GM21576 (cell line): ENCODE data around the gene TUBGCP2.

Source experiments
- ATAC-seq: cut with Tn5 transposase; IDR thresholded peaks from one replicate; pipeline ENCODE4 v1.9.1; 2021; ENCODE audit warnings: mild to moderate bottlenecking, moderate library complexity; ENCODE audit not compliant: unreplicated experiment

The TUBGCP2 gene

GRCh38 chr10:133281628-133282372 is 26.9 kb downstream of the TUBGCP2 start:
- ATAC-seq: no peak

- ATAC-seq: no peak
Observed at GRCh38 chr10:133281084-133281483, 27.6 kb downstream of the TUBGCP2 start.

GRCh38 chr10:133280391-133281059 is 28.1 kb downstream of the TUBGCP2 start:
- ATAC-seq: no peak

- ATAC-seq: no peak
Observed at GRCh38 chr10:133279326-133280226, 29.1 kb downstream of the TUBGCP2 start.

GRCh38 chr10:133278577-133279265 is 30.0 kb downstream of the TUBGCP2 start:
- ATAC-seq: peak; percentile 36

GRCh38 chr10:133277993-133278576 is 30.6 kb downstream of the TUBGCP2 start:
- no peak for ATAC-seq

- no peak for ATAC-seq
Observed at GRCh38 chr10:133277277-133277992, 31.2 kb downstream of the TUBGCP2 start.

- ATAC-seq: peak; percentile 40
Observed at GRCh38 chr10:133276435-133277201, 32.1 kb downstream of the TUBGCP2 start, which contains the start of gene ADAM8. Gene ADAM8, minus strand, starts transcription at chr10:133276868. Its CDS starts 51 bp downstream, at chr10:133276817.

- no peak for ATAC-seq
Observed at GRCh38 chr10:133276100-133276434, 32.6 kb downstream of the TUBGCP2 start.

GRCh38 chr10:133275684-133276092 is 33.0 kb downstream of the TUBGCP2 start:
- peak; percentile 36 for ATAC-seq

- peak; percentile 53 for ATAC-seq
Observed at GRCh38 chr10:133274751-133275683, 33.7 kb downstream of the TUBGCP2 start.

GRCh38 chr10:133273534-133274143 is 35.0 kb downstream of the TUBGCP2 start:
- ATAC-seq: no peak

- ATAC-seq: no peak
Observed at GRCh38 chr10:133272964-133273420, 35.7 kb downstream of the TUBGCP2 start.

- ATAC-seq: no peak
Observed at GRCh38 chr10:133272301-133272963, 36.2 kb downstream of the TUBGCP2 start.

GRCh38 chr10:133271521-133272300 is 37.0 kb downstream of the TUBGCP2 start:
- ATAC-seq: no peak

GRCh38 chr10:133270773-133271297 is 37.8 kb downstream of the TUBGCP2 start:
- ATAC-seq: no peak
